Keratinocyte (primary cell): ENCODE measurements around the gene GRK5. TPM values are rescaled to one million over a fixed set of nuclear protein-coding genes. Genes with fewer than 3 reads are reported as not detected.

ENCODE experiments used
- DNase-seq: peaks from one replicate; pipeline ENCODE4 v3.0.0-alpha.2; 2011; ENCODE audit warnings: low read depth, missing footprints, low spot score
- FAIRE-seq: peaks from 2 replicates; lab custom pipeline; 2011; peaks lifted over from hg19 to GRCh38; lab: Jason Lieb, UNC
- H2AFZ ChIP-seq: 2 replicates; pipeline ENCODE4 v1.6.0; 2012; ENCODE audit warnings: low read length, control low read depth, inconsistent platforms; ENCODE audit not compliant: control insufficient read depth
- H3K27ac ChIP-seq: 2 replicates; pipeline ENCODE4 v1.5.1; 2011; ENCODE audit warnings: low read length; ENCODE audit not compliant: control insufficient read depth, insufficient read depth
- H3K27me3 ChIP-seq: 3 replicates; pipeline ENCODE4 v1.6.0; 2011; ENCODE audit warnings: low read length; ENCODE audit not compliant: control insufficient read depth, insufficient read depth; ENCODE audit errors: extremely low read depth
- H3K36me3 ChIP-seq, 2 experiments: 2 replicates in 1 of 2; 3 replicates in 1 of 2; pipeline ENCODE4 v1.5.1; 2011; ENCODE audit warnings: low read length in 2 of 2, mild to moderate bottlenecking in 1 of 2; ENCODE audit not compliant: control insufficient read depth in 2 of 2, insufficient read depth in 2 of 2; ENCODE audit errors: extremely low read depth in 1 of 2
- H3K4me1 ChIP-seq: 3 replicates; pipeline ENCODE4 v1.5.1; 2011; ENCODE audit warnings: low read length; ENCODE audit not compliant: control insufficient read depth, insufficient read depth; ENCODE audit errors: extremely low read depth
- H3K4me2 ChIP-seq: 3 replicates; pipeline ENCODE4 v1.6.0; 2011; ENCODE audit warnings: low read depth, low read length; ENCODE audit not compliant: control insufficient read depth, insufficient read depth; ENCODE audit errors: extremely low read depth
- H3K4me3 ChIP-seq, 3 experiments: fragments of 200-600 bp in 1 of 3; sonication (generic) in 1 of 3; 2 replicates in 2 of 3; 3 replicates in 1 of 3; pipeline ENCODE4 v1.5.1; 2011 to 2016; ENCODE audit warnings: low read length in 3 of 3, mild to moderate bottlenecking in 3 of 3, control low read depth in 2 of 3, inconsistent platforms in 1 of 3, low read depth in 1 of 3, mixed read lengths in 1 of 3, mixed run types in 1 of 3, moderate library complexity in 1 of 3; ENCODE audit not compliant: control insufficient read depth in 2 of 3, insufficient read depth in 2 of 3; ENCODE audit errors: extremely low read depth in 1 of 3
- H3K79me2 ChIP-seq: 2 replicates; pipeline ENCODE4 v1.6.0; 2012; ENCODE audit warnings: low read length; ENCODE audit not compliant: control insufficient read depth, insufficient read depth
- H3K9ac ChIP-seq: 3 replicates; pipeline ENCODE4 v1.6.0; 2011; ENCODE audit warnings: low read length; ENCODE audit not compliant: control insufficient read depth, insufficient read depth; ENCODE audit errors: extremely low read depth
- H3K9me1 ChIP-seq: 3 replicates; pipeline ENCODE4 v1.6.0; 2011; ENCODE audit warnings: low read length; ENCODE audit not compliant: control insufficient read depth, insufficient read depth; ENCODE audit errors: extremely low read depth
- H3K9me3 ChIP-seq: 2 replicates; pipeline ENCODE4 v1.5.1; 2012; ENCODE audit warnings: low read depth, low read length; ENCODE audit not compliant: control insufficient read depth
- H4K20me1 ChIP-seq: 3 replicates; pipeline ENCODE4 v1.6.0; 2011; ENCODE audit warnings: low read length; ENCODE audit not compliant: control insufficient read depth, insufficient read depth; ENCODE audit errors: extremely low read depth
- CTCF ChIP-seq, 3 experiments: IDR thresholded peaks in 1 of 3; conservative IDR thresholded peaks in 1 of 3; optimal IDR thresholded peaks in 1 of 3; 2 replicates in 2 of 3; 3 replicates in 1 of 3; pipeline versions ENCODE3 to v1.5.1; 2011; ENCODE audit warnings: low read length in 3 of 3, mild to moderate bottlenecking in 3 of 3, moderate library complexity in 2 of 3, control low read depth in 1 of 3, inconsistent platforms in 1 of 3; ENCODE audit not compliant: insufficient read depth in 2 of 3; ENCODE audit errors: extremely low read depth in 1 of 3
- EZH2 ChIP-seq: IDR thresholded peaks from one replicate; pipeline ENCODE4 v1.6.1; 2012; ENCODE audit warnings: inconsistent platforms, mild to moderate bottlenecking, low read length, moderate library complexity
- dilution Hi-C: fragments of 300-500 bp; cut with MboI; formaldehyde crosslinking; loops from one replicate; pipeline ENCODE4 v1.7.0; 2020; ENCODE audit warnings: low sequenced_read_pairs; ENCODE audit not compliant: extremely low pct_ligation_motif_present
- polyA plus RNA-seq, 5 experiments: library from polyadenylated mRNA; depleted of rRNA in 3 of 5; stranded (reverse) in 3 of 5; stranded (forward) in 1 of 5; unstranded in 1 of 5; fragments of >200 nt; gene quantifications; 1 replicate in 1 of 5; 2 replicates in 3 of 5; 3 replicates in 1 of 5; pipeline versions ENCODE4 v1.2.1 to v1.2.3, GENCODE V29; 2011 to 2012; ENCODE audit warnings: missing spikeins in 2 of 5, low read depth in 1 of 5, low replicate concordance in 1 of 5

The GRK5 gene
- polyA plus RNA-seq, 1 donor (not counting 4 experiments of a cell fraction or from before 2014, with no cell fraction given): 7.6 TPM

- DNase-seq (no peak), FAIRE-seq (no peak)
- H2AFZ ChIP-seq: peak overlapping the region; percentile 17
- H3K9ac ChIP-seq: peak overlapping the region; percentile 70
- no peak for TF ChIP-seq EZH2
- peak; percentile 81 to 91 (median 84) for TF ChIP-seq CTCF (optimal IDR thresholded peaks at IDR 0.05 in 1 of 3, IDR thresholded peaks at IDR 0.05 in 1 of 3, conservative IDR thresholded peaks at IDR 0.05 in 1 of 3; ENCODE audit: extremely low read depth in 1 of 3, insufficient read depth in 2 of 3, low read length in 3 of 3)
- no peaks in the 10 kb centered on the region for H3K27me3 ChIP-seq
- no peaks in the 10 kb centered on the region for H4K20me1 ChIP-seq
- peak overlapping the region; percentile 63 to 94 (median 91) for H3K4me3 ChIP-seq
- H3K79me2 ChIP-seq: peaks cover 16% of the 10 kb centered on the region
- dilution Hi-C loops: loop anchor here (25.0 kb wide), 1 partner anchor 203 kb away; no protein-coding TSS in a partner anchor
- H3K4me1 ChIP-seq: peaks cover 34% of the 10 kb centered on the region
- H3K4me2 ChIP-seq: peak overlapping the region; percentile 91
- no peaks in the 10 kb centered on the region for H3K9me1 ChIP-seq
- H3K27ac ChIP-seq: no peak overlapping the region
- H3K36me3 ChIP-seq: no peaks in the 10 kb centered on the region
- no peaks in the 10 kb centered on the region for H3K9me3 ChIP-seq
Measured at GRCh38 chr10:119209035-119209735, 1.8 kb downstream of the GRK5 start.

DNA sequence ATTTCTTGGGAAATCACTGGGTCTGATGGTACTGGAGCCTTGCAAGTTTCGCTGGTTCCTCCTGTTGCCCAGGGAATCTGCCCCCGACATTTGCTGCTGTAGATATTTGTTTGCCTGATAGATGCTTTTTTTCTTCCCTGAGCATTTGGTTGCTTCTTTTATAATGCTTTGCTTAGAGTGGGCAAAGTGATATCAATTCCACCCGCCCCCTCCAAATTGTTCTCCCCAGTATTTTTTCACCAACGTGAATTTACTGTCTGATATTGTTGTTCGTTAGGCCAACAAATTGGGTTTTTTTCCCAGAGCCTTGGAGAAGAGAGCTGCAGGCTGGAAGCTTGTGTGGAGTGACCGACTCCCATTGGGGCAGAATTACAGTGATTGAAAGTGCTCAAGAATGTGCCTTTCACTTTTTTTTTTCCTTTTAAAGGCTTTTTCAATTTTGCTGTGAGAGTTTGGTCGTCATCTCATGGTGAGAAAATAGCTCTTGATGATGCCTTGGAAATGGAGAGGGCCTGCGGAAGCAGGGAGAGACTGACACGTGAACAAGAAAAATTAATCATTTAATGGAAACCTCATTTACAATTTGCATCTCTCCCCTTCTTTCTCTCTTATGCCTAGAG is 2.5 kb downstream of the GRK5 start:
- H3K9me3 ChIP-seq: no peaks in the 10 kb centered on the region
- TF ChIP-seq CTCF (optimal IDR thresholded peaks at IDR 0.05 in 1 of 3, IDR thresholded peaks at IDR 0.05 in 1 of 3, conservative IDR thresholded peaks at IDR 0.05 in 1 of 3; ENCODE audit: extremely low read depth in 1 of 3, insufficient read depth in 2 of 3, low read length in 3 of 3): no peak
- no peak for TF ChIP-seq EZH2
- H3K27ac ChIP-seq: no peak overlapping the region

More for the DNA sequence above, 2.5 kb downstream of the GRK5 start:
- H2AFZ ChIP-seq: peak overlapping the region; percentile 17
- H3K9me1 ChIP-seq: no peaks in the 10 kb centered on the region
- peaks cover 34% of the 10 kb centered on the region for H3K4me1 ChIP-seq
- peak overlapping the region in 2 of 3 experiments; percentile 2 to 33 for H3K4me3 ChIP-seq
- no peaks in the 10 kb centered on the region for H3K36me3 ChIP-seq
- peak overlapping the region; percentile 8 for H3K9ac ChIP-seq
- peak overlapping the region; percentile 91 for H3K4me2 ChIP-seq
- no peaks in the 10 kb centered on the region for H4K20me1 ChIP-seq
- DNase-seq (no peak), FAIRE-seq (no peak)
- no peaks in the 10 kb centered on the region for H3K27me3 ChIP-seq
- H3K79me2 ChIP-seq: peaks cover 16% of the 10 kb centered on the region
- dilution Hi-C loops: loop anchor here (25.0 kb wide), 1 partner anchor 202 kb away; no protein-coding TSS in a partner anchor
